ENCODE measurements around the gene MCF2L2. TPM values are rescaled to one million over a fixed set of nuclear protein-coding genes. Genes with fewer than 3 reads are reported as not detected.

The MCF2L2 gene
- total and polyA plus RNA-seq, 2 of the 13 experiments (the other 11 are each of a cell fraction or from before 2014, with no cell fraction given), result not detected

DNA sequence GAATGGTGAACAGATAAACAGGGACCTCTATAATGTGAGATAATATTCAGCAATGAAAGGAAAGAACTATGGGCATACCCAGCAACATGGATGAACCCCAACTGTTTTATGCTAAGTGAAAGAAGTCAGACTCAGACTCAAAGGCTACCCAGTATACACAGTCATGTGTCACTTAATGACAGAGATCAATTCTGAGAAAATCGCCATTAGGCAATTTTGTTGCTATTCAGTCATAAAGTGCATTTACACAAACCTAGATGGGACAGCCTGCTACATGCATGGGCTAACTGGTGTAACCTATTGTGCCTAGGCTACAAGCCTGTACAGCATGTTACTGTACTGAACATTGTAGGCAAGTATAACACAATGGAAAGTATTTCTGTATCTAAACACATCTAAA, 98.9 kb downstream of the MCF2L2 start:
- H3K27ac ChIP-seq (ENCODE audit: extremely low read length, insufficient read depth, low read length), result no peak overlapping the region
- no peak overlapping the region for H3K4me3 ChIP-seq (replicated peaks in 1 of 3; ENCODE audit: insufficient read depth in 1 of 3, low read depth in 2 of 3, low read length in 3 of 3)
- 20% methylated on average over 1 of the region's 1 CpG for WGBS (ENCODE audit: low lambda C conversion rate)
- in situ Hi-C loops (cut with HindIII; ENCODE audit: extremely low pct_ligation_motif_present, low pct_unique_long_range_greater_than_20kb) (no loop called here), intact Hi-C loops (cut with micrococcal nuclease; ENCODE audit: unreplicated experiment) (no loop called here)
- TF ChIP-seq TBL1XR1 (IDR thresholded peaks at IDR 0.05; ENCODE audit: borderline replicate concordance, low read length, partially characterized antibody) (no peak), SSRP1 (CRISPR knock-in tag; IDR thresholded peaks at IDR 0.05) (no peak), ZNF343 (CRISPR knock-in tag; IDR thresholded peaks at IDR 0.05) (no peak), ARNT2 (CRISPR knock-in tag; IDR thresholded peaks at IDR 0.05; ENCODE audit: low read depth) (no peak), ZNF33B (CRISPR knock-in tag; IDR thresholded peaks at IDR 0.05) (no peak), ATM (IDR thresholded peaks at IDR 0.05; ENCODE audit: borderline replicate concordance) (no peak), ZNF713 (CRISPR knock-in tag; IDR thresholded peaks at IDR 0.05) (no peak)
- TF ChIP-seq, protein P1, sequence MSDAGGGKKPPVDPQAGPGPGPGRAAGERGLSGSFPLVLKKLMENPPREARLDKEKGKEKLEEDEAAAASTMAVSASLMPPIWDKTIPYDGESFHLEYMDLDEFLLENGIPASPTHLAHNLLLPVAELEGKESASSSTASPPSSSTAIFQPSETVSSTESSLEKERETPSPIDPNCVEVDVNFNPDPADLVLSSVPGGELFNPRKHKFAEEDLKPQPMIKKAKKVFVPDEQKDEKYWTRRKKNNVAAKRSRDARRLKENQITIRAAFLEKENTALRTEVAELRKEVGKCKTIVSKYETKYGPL (CRISPR knock-in tag; IDR thresholded peaks at IDR 0.05), result no peak
- TF ChIP-seq, protein P2, sequence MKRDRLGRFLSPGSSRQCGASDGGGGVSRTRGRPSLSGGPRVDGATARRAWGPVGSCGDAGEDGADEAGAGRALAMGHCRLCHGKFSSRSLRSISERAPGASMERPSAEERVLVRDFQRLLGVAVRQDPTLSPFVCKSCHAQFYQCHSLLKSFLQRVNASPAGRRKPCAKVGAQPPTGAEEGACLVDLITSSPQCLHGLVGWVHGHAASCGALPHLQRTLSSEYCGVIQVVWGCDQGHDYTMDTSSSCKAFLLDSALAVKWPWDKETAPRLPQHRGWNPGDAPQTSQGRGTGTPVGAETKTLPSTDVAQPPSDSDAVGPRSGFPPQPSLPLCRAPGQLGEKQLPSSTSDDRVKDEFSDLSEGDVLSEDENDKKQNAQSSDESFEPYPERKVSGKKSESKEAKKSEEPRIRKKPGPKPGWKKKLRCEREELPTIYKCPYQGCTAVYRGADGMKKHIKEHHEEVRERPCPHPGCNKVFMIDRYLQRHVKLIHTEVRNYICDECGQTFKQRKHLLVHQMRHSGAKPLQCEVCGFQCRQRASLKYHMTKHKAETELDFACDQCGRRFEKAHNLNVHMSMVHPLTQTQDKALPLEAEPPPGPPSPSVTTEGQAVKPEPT (CRISPR knock-in tag; IDR thresholded peaks at IDR 0.05; ENCODE audit: low read depth), result no peak
- TF ChIP-seq, protein P3, sequence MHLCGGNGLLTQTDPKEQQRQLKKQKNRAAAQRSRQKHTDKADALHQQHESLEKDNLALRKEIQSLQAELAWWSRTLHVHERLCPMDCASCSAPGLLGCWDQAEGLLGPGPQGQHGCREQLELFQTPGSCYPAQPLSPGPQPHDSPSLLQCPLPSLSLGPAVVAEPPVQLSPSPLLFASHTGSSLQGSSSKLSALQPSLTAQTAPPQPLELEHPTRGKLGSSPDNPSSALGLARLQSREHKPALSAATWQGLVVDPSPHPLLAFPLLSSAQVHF (CRISPR knock-in tag; IDR thresholded peaks at IDR 0.05), result no peak
- TF ChIP-seq, protein P4, sequence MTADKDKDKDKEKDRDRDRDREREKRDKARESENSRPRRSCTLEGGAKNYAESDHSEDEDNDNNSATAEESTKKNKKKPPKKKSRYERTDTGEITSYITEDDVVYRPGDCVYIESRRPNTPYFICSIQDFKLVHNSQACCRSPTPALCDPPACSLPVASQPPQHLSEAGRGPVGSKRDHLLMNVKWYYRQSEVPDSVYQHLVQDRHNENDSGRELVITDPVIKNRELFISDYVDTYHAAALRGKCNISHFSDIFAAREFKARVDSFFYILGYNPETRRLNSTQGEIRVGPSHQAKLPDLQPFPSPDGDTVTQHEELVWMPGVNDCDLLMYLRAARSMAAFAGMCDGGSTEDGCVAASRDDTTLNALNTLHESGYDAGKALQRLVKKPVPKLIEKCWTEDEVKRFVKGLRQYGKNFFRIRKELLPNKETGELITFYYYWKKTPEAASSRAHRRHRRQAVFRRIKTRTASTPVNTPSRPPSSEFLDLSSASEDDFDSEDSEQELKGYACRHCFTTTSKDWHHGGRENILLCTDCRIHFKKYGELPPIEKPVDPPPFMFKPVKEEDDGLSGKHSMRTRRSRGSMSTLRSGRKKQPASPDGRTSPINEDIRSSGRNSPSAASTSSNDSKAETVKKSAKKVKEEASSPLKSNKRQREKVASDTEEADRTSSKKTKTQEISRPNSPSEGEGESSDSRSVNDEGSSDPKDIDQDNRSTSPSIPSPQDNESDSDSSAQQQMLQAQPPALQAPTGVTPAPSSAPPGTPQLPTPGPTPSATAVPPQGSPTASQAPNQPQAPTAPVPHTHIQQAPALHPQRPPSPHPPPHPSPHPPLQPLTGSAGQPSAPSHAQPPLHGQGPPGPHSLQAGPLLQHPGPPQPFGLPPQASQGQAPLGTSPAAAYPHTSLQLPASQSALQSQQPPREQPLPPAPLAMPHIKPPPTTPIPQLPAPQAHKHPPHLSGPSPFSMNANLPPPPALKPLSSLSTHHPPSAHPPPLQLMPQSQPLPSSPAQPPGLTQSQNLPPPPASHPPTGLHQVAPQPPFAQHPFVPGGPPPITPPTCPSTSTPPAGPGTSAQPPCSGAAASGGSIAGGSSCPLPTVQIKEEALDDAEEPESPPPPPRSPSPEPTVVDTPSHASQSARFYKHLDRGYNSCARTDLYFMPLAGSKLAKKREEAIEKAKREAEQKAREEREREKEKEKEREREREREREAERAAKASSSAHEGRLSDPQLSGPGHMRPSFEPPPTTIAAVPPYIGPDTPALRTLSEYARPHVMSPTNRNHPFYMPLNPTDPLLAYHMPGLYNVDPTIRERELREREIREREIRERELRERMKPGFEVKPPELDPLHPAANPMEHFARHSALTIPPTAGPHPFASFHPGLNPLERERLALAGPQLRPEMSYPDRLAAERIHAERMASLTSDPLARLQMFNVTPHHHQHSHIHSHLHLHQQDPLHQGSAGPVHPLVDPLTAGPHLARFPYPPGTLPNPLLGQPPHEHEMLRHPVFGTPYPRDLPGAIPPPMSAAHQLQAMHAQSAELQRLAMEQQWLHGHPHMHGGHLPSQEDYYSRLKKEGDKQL (CRISPR knock-in tag; IDR thresholded peaks at IDR 0.05; ENCODE audit: low read depth), result no peak
- H3K9ac ChIP-seq (ENCODE audit: insufficient read depth, low read depth, low read length), result no peak overlapping the region
- no peak overlapping the region for H3K4me2 ChIP-seq (ENCODE audit: low read depth, low read length)
- FAIRE-seq (no peak), ATAC-seq (no peak), DNase-seq (ENCODE audit: low spot score) (no peak)
- ChIA-PET POLR2A (no interaction called here), CTCF (ENCODE audit: low intra/inter-chr PET ratio, low total read pairs) (no interaction called here)
- no peaks in the 10 kb centered on the region for H3K79me2 ChIP-seq (ENCODE audit: insufficient read depth, low read length)
- no TSS peak for BruUV-seq (replicated peaks)
- H3K4me1 ChIP-seq (ENCODE audit: insufficient read depth, low read length), result no peaks in the 10 kb centered on the region
- no peaks in the 10 kb centered on the region for H3K9me3 ChIP-seq (ENCODE audit: low read length)
- H3K27me3 ChIP-seq (ENCODE audit: control insufficient read depth in 1 of 2, insufficient read depth in 2 of 2, low read length in 2 of 2), result no peaks in the 10 kb centered on the region; a peak in 1 of 5 replicates
- H4K20me1 ChIP-seq (ENCODE audit: insufficient read depth, low read length), result no peaks in the 10 kb centered on the region
- no peak overlapping the region for H2AFZ ChIP-seq (ENCODE audit: low read length)
- H3K36me3 ChIP-seq (replicated peaks in 1 of 2; ENCODE audit: control insufficient read depth in 1 of 2, insufficient read depth in 2 of 2, low read length in 2 of 2), result no peaks in the 10 kb centered on the region

All from HepG2 (cell line).